COLO829 (cell line): ENCODE results near the gene CFAP119.

ENCODE experiments used
- DNase-seq: peaks from one replicate; pipeline ENCODE4 v3.0.0; 2012; ENCODE audit warnings: low spot score

Gene CFAP119

GRCh38 chr16:30762991-30763725, 1.3 kb upstream of the CFAP119 start:
- DNase-seq: no peak

GRCh38 chr16:30761427-30761927, 385 bp downstream of the CFAP119 start:
- DNase-seq: no peak

- DNase-seq: no peak
These were observed 1.1 kb downstream of the CFAP119 start for GRCh38 chr16:30760577-30761426.

- no peak for DNase-seq
These were observed 1.8 kb downstream of the CFAP119 start for GRCh38 chr16:30760001-30760559.

GRCh38 chr16:30758988-30759491, 2.8 kb downstream of the CFAP119 start:
- no peak for DNase-seq

- no peak for DNase-seq
These were observed 4.5 kb downstream of the CFAP119 start for GRCh38 chr16:30757316-30757715.

GRCh38 chr16:30756781-30757100, 5.1 kb downstream of the CFAP119 start:
- no peak for DNase-seq

GRCh38 chr16:30755955-30756780, 5.7 kb downstream of the CFAP119 start:
- DNase-seq: no peak

GRCh38 chr16:30753596-30753995, 8.3 kb downstream of the CFAP119 start:
- no peak for DNase-seq

GRCh38 chr16:30750876-30751465, 10.9 kb downstream of the CFAP119 start:
- DNase-seq: no peak

GRCh38 chr16:30750201-30750600, 11.7 kb downstream of the CFAP119 start:
- no peak for DNase-seq

GRCh38 chr16:30748634-30749445, 13.0 kb downstream of the CFAP119 start:
- no peak for DNase-seq

- peak; percentile 94 for DNase-seq
These were observed 13.8 kb downstream of the CFAP119 start, which contains the start of gene PHKG2 for GRCh38 chr16:30747799-30748633. TSS of gene PHKG2 (plus strand) at chr16:30748425. CDS start at chr16:30748821, 396 bp downstream.

GRCh38 chr16:30747331-30747730, 14.5 kb downstream of the CFAP119 start:
- DNase-seq: no peak

- DNase-seq: no peak
These were observed 15.2 kb downstream of the CFAP119 start for GRCh38 chr16:30746638-30747175.

- no peak for DNase-seq
These were observed 16.8 kb downstream of the CFAP119 start for GRCh38 chr16:30745082-30745481.

- no peak for DNase-seq
These were observed 17.7 kb downstream of the CFAP119 start for GRCh38 chr16:30744183-30744582.

GRCh38 chr16:30743716-30744115, 18.1 kb downstream of the CFAP119 start:
- DNase-seq: no peak

GRCh38 chr16:30741461-30741914, 20.4 kb downstream of the CFAP119 start:
- DNase-seq: peak; percentile 42
